Loucy (cell line): Measurements from ENCODE around the gene HMX3.

Experiments used
- EZH2phosphoT487 ChIP-seq: fragments of 200-600 bp; IDR thresholded peaks from 2 replicates; pipeline ENCODE4 v1.6.1; 2018; ENCODE audit warnings: antibody characterized with exemption, mild to moderate bottlenecking, moderate library complexity, borderline replicate concordance
- TF ChIP-seq, protein P1 (sequence below): fragments of 200-600 bp; sonication (generic); conservative IDR thresholded peaks from 2 replicates; pipeline ENCODE4 v1.5.1; 2014; ENCODE audit warnings: mild to moderate bottlenecking, antibody characterized with exemption, low read length

DNA sequence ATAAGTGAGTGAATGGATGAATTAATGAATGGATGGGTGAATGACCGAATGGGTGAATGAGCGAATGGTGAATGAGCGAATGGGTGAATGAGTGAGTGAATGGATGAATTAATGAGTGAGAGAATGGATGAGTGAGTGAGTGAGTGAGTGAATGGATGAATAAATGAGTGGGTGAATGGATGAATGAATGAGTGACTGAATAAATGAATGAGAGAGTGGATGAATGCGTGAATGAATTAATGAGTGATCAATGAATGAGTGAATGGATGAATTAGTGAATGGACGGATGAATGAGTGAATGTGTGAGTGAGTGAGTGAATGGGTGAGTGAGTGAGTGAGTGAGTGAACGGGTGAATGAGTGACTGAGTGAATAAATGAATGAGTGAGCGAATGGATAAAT, 49.5 kb upstream of the HMX3 start:
- TF ChIP-seq, protein P1, sequence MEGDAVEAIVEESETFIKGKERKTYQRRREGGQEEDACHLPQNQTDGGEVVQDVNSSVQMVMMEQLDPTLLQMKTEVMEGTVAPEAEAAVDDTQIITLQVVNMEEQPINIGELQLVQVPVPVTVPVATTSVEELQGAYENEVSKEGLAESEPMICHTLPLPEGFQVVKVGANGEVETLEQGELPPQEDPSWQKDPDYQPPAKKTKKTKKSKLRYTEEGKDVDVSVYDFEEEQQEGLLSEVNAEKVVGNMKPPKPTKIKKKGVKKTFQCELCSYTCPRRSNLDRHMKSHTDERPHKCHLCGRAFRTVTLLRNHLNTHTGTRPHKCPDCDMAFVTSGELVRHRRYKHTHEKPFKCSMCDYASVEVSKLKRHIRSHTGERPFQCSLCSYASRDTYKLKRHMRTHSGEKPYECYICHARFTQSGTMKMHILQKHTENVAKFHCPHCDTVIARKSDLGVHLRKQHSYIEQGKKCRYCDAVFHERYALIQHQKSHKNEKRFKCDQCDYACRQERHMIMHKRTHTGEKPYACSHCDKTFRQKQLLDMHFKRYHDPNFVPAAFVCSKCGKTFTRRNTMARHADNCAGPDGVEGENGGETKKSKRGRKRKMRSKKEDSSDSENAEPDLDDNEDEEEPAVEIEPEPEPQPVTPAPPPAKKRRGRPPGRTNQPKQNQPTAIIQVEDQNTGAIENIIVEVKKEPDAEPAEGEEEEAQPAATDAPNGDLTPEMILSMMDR, result no peak
- TF ChIP-seq EZH2phosphoT487, result no peak
